ENCODE measurements around the gene IFT80.

Gene IFT80

DNA sequence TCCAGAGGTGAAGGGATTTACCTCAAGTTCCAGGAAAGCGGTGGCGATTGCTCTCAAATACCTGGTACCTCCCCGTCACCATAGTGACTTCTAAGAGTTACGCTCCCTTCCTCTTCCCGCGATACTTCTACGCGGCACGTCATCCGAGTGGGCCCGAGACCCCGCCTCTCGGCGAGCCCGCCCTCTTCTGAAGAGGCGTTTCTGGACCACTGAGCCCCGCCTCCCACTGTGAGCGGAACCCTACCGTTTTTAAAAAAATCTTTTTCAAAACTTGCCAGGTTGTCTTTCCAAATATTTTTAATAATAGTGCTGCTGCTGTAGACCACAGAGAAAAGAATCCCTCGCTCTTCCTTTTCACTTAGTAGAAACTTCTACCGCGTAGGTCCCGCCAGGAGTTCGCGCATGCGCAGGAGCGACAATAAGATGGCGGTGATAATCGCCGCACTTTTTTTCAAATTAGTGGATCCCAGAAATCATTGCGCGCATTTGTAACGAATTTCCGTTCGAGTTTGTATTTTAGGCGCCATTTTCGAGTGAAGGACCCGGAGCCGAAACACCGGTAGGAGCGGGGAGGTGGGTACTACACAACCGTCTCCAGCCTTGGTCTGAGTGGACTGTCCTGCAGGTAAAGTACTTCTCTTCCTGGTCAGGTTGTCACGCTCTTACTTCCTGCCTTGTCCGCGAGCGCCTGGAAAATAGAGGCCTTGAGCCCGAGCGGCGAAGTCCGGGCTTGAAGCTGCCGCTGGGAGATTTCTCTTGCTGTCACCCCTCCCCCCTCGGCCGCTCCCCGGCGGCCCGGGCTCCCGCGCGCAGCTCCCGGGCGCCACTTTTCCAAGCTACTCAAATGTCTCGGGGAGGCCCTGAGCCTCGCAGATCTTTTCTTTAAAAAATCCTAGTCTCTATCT lies at the start of gene IFT80, which contains the start of gene SMC4:
Gene IFT80, minus strand, starts transcription at position 101 of the 905 bp plus-strand sequence. CDS start 14,625 bp downstream, outside the sequence.
Gene SMC4, plus strand, starts transcription at position 526 of the 905 bp plus-strand sequence. CDS start 1,177 bp downstream, outside the sequence.
- DNase-seq, result peak; percentile 95

GRCh38 chr3:160447544-160447943 lies 48.5 kb upstream of the IFT80 start:
- DNase-seq, result no peak

GRCh38 chr3:160446522-160447056 lies 47.6 kb upstream of the IFT80 start:
- DNase-seq, result no peak

DNA sequence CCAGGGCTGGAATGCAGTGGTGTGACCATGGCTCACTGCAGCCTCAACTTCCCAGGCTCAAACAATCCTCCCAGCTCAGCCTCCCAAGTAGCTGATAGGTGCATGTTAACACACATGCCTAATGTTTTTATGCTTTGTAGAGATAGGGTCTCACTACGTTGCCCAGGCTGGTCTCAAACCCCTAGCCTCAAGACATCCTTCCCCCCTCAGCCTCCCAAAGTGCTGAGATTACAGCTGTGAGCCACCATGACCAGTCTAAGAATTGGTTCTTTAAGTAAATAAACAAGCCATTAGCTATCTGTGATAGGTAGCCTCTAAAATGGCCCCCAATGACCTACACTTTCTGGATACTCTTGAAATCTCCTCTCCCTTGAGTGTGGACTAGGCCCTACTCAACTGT lies 46.8 kb upstream of the IFT80 start:
- no peak for DNase-seq

GRCh38 chr3:160444411-160444810 lies 45.4 kb upstream of the IFT80 start:
- no peak for DNase-seq

GRCh38 chr3:160440687-160441086 lies 41.7 kb upstream of the IFT80 start:
- no peak for DNase-seq

DNA sequence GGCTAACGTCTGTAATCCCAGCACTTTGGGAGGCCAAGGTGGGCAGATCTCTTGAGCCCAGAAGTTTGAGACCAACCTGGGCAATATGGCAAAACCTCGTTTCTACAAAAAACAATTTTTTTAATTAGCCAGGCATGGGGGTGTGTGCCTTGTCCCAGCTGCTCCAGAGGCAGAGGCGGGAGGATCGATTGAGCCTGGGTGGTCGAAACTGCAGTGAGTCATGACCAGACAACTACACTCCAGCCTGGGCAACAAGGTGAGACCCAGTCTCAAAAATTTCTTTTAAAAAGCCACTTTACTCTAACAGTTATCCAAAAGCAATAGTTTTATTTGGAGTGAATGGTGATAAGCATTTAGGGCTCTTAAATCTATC lies 38.0 kb upstream of the IFT80 start:
- no peak for DNase-seq

- DNase-seq, result no peak
These were observed 36.7 kb upstream of the IFT80 start for GRCh38 chr3:160435747-160436146.

- no peak for DNase-seq
These were observed 36.1 kb upstream of the IFT80 start for GRCh38 chr3:160435095-160435494.

GRCh38 chr3:160434071-160434470 lies 35.0 kb upstream of the IFT80 start:
- DNase-seq, result no peak

DNA sequence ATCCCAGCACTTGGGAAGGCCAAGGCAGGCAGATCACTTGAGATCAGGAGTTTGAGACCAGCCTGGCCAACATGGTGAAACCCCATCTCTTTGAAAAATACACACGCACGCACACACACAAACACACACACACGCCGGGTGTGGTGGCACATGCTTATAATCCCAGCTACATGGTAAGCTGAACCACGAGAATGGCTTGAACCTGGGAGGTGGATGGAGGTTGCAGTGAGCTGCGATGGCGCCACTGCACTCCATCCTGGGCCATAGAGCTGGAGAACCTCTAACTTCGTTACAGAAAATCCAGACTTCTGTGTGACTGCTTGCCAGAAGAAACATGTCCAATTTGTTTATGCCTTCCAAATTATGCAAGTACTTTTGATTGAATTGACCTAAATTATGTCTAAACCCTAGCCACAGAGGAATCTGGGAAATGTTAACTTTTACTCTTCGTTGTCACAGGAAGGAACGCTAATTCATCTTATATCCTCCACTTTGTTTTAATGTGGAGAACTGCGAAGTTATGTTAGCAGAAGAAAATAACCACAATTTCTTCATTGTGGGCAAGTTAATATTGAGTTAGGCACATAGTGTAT lies 28.9 kb upstream of the IFT80 start:
- no peak for DNase-seq

DNA sequence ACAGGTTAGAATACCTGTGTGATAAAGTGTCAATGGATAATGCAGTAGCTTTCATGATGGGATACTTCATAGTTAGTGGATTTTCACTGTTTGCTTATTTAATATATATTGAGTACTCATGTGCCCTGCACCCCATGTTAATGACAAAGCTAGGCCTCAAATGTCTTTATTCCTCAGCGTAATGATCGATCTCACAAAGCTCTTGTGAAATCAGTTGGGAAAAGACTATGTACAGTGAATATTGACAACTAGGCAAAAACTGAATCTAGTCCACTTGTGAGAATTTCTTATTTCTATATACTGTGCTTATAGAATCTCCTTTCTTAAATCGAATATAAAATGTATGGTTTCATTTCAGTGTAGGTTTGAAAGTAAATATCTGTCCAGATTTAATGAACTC lies 18.3 kb upstream of the IFT80 start:
- no peak for DNase-seq

DNA sequence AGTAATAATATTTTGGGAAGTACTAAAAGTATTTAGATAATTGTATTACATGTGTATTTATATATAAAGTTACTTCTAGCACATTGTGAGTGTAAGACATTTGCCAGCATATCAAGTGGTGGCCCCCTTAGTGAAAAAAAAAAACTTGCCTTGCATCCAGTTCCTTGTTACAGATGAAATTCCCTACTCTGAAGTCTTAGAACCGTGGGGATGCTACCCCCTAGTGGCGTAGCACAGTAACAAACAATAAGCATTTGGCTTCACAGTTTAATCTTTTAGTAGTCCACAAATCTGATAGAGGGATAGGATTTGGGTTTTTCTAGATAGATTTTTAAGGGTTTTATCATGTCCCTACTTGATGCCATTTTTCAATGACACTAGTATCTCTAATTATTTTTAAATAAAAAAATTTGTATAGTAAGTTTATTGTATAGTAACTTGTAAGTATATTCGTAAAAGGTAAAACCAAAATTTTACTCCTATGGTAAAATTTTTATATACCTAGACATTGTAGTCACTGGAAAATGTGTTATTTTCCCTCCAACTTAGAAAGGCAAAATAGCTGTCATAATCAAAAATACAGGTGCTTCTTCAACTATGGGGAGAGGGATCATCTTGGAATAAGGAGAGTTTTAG lies 14.7 kb upstream of the IFT80 start:
- peak; percentile 59 for DNase-seq

GRCh38 chr3:160412477-160412876 lies 13.5 kb upstream of the IFT80 start:
- DNase-seq, result no peak

DNA sequence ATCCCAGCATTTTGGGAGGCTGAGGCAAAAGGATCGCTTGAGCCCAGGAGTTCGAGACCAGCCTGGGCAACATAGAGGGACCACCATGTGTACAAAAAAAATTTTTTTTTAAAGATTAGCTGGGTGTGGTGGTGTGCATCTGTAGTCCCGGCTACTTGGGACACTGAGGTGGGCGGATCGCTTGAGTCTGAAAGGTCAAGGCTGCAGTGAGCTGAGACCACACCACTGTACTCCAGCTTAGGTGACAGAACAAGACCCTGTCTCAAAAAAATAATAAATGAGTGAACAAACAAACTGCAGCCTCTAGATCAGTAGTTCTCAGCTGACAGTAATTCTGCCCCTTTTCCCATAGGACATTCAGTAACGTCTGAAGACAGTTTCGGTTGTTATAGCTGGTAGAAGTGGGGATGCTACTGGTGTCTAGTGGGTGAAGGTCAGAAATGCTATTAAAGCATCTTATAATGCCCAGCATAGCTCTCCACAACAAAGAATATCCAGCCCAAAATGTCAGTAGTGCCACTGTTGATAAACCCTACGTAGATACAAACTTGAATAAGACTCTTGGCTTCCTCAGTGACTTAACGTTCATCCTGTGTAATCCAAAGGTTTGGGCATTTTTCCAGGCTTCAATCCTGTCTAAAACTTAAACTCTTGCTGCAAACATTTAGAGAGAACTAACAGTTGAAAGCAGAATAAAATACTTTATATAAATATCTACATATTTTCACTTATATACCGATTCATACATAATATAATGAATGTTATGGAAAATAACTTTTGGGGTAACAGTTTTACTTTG lies 11.0 kb upstream of the IFT80 start:
- DNase-seq, result no peak

DNA sequence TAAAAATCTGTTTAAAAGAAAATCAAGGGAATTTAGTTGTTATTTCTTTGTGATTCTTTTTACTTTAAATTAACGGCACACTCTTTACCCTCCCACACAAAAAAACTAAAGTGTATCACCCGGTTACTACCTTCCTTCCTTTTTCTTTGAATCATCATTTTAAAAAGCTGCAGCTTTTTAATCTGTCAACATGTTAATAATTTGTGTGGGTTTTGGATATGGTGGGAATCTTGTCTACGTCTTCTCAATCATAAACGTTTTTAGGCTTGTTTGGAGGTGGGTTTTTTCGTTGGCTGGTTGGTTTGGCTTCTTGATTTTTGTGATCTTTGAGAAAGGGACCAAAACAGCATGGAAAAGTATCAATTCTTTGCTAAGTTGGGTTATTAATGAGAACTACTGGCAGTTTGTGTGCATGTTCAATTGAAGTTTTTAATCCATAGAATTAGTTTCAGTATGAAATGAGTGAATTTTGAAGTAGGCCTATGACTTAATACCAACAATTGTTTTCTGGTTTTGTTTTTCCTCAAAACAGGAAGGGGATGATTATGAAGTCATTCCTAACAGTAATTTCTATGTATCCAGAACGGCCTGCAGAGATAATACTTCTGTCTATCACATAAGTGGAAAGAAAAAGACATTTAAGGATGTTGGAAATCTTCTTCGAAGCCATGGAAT lies 4.9 kb upstream of the IFT80 start:
- no peak for DNase-seq

DNA sequence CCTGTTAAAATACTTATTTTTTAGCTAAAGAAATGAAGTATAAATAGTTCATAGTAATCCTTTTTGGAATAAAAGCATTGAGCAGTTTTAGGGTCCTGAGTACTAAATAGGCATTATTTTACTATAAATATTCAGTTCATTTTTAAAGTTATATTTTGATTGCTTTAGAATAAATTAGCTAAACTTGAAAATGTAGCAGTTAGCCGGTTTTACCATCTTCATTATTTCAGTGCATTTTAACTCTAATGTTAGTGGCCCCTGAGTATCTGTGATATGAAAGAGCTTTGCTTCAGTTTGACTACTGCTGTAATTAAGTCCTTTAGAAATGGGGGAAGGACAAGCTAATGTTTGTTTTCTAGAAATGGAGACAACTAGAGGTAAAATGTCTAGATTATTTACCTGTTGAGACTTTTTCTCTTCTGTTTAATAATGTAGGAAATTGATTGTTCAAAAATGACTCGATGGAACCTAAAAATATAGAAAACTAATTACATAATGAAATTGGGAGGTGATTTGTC lies 4.1 kb upstream of the IFT80 start:
- DNase-seq, result no peak

- no peak for DNase-seq
These were observed 3.4 kb upstream of the IFT80 start for GRCh38 chr3:160402221-160403027.

DNA sequence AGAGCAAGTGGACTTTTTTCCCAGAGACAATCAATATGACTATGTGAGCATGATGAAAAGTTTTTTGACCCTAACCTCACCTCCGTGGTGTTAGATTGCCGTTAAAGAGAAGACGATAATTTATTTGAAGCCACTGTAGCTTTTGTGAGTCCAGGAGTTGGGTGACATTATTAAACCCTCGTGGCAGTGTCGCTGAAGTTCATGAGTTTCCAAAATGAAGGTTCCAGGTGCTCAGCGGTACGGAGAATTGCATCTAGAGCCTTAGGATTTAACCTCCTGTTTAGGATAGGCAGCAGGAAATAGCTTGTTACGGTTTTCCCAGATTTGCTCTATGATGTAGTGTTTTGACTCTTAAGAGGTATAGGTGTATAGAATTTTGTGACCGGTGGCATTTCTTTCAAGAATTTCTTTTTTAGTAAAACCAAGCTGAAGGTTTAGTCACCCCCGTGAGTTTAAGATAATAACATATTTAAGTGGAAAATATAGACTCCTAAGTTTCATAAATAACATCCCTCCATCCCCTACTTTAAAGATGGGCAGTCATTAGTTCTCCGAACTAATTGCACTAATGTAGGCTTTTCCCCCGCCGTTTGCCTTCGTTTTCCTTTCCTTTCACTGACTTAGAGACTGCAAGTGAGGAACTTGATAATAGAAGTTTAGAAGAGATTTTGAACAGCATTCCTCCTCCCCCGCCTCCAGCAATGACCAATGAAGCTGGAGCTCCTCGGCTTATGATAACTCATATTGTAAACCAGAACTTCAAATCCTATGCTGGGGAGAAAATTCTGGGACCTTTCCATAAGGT lies 2.5 kb upstream of the IFT80 start:
- DNase-seq, result no peak

DNA sequence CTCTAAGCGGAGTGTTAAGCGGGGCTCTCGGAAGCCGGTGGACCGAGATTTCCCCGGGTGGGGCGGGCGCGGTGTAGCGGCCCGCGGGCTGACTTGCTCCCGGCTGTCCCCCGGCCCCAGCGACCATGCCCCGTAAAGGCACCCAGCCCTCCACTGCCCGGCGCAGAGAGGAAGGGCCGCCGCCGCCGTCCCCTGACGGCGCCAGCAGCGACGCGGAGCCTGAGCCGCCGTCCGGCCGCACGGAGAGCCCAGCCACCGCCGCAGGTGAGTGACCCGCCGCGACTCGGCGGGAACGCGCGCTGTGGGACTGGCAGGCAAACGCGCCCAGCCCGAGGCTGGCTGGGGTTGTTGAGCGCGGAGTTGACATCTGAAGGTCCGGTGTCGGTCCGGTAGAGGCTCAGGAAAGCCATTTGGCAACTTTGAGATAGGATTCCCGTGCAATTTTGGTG lies 1.7 kb upstream of the IFT80 start:
- DNase-seq, result peak; percentile 1
